IPS-18a (cell line): ENCODE data around the gene ABHD8.

Source experiments
- H3K27ac ChIP-seq: one replicate; pipeline ENCODE4 v1.5.1; 2013; ENCODE audit warnings: low read length
- H3K27me3 ChIP-seq: one replicate; pipeline ENCODE4 v1.6.1; 2013; ENCODE audit warnings: mild to moderate bottlenecking, low read length; ENCODE audit not compliant: control insufficient read depth, insufficient read depth
- H3K36me3 ChIP-seq: one replicate; pipeline ENCODE4 v1.6.1; 2013; ENCODE audit warnings: low read depth, low read length; ENCODE audit not compliant: control insufficient read depth
- H3K4me1 ChIP-seq: one replicate; pipeline ENCODE4 v1.6.1; 2013; ENCODE audit warnings: low read depth, low read length; ENCODE audit not compliant: control insufficient read depth
- H3K4me3 ChIP-seq: one replicate; pipeline ENCODE4 v1.5.1; 2013; ENCODE audit warnings: low read length
- H3K9ac ChIP-seq: one replicate; pipeline ENCODE4 v1.6.1; 2013; ENCODE audit warnings: mild to moderate bottlenecking, low read length, moderate library complexity
- H3K9me3 ChIP-seq: one replicate; pipeline ENCODE4 v1.6.1; 2013; ENCODE audit warnings: low read depth, low read length; ENCODE audit not compliant: control insufficient read depth

Gene ABHD8

DNA sequence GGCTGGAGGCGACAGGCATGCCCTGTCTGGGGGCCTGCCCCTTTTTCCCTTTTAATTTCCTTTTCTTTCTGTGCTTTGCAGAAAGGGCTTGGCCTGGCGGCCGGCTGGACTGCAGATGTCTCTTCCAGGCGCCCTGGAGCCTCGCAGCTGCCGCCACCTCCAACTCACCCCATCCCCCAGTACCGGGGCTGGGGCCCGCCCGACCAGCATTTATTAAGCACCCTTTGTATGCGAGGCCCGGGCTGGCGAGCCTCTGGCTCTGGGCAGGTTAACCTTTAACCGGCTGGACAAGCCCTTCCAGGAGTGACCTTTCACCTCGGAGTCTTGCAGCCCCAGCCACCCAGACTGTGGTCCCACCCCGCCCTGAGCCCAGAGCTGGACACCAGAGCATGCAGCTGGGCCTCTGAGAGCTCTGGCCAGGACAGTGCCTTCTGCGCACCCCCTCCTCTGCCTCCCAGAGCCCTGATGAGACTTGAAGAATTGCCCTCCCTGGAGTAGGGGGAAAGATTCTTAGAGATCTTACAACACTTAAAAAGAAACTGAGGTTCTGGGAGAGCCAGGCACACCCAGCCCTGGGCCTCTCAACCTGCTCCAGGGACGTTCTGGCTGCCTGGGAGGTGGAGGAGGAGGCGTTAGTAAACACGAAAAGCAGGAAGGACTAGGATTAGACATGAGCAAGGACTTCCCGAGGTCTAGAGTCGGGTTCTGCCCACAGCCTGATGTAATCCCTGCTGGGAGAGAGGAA, 56.4 kb downstream of the ABHD8 start:
- peaks cover 24% of the 10 kb centered on the region for H3K4me1 ChIP-seq
- no peaks in the 10 kb centered on the region for H3K9me3 ChIP-seq
- no peaks in the 10 kb centered on the region for H3K36me3 ChIP-seq
- no peak overlapping the region for H3K27ac ChIP-seq
- H3K27me3 ChIP-seq = no peaks in the 10 kb centered on the region
- H3K9ac ChIP-seq = peak overlapping the region; percentile 62
- H3K4me3 ChIP-seq = peak overlapping the region; percentile 60

DNA sequence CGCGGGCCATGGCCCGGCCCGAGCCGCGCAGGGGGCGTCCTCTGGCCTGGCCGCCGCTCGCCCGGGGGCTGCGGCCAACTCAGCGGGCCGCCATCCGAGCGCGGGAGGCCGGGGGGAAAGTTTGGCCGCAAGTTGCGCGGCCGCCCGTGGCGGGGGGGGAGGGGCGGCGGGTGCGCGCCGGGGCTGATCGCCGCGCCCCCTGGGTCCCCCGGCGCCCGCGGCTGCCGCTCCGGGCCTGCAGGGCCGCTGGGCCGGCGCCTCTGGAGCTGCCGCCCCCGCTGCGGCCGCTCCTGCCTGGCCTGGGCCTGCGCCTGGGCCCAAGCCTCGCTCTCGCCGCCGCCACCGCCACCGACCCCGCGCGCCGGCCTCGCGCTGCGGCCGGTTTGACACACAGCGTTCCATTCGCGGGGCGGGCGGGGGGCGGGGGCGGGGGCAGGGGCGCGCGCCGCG, 57.7 kb downstream of the ABHD8 start, which contains the start of gene NR2F6:
Gene NR2F6 (minus strand): TSS at position 385 of the 450 bp plus-strand sequence. CDS start 699 bp downstream, outside the sequence.
- peak within 1 kb of the TSS; percentile 88 for H3K4me3 ChIP-seq
- H3K9me3 ChIP-seq = no peaks in the 10 kb centered on the region
- peaks cover 24% of the 10 kb centered on the region for H3K4me1 ChIP-seq
- H3K27me3 ChIP-seq = no peaks in the 10 kb centered on the region
- peak within 1 kb of the TSS; percentile 67 for H3K9ac ChIP-seq
- peak within 1 kb of the TSS; percentile 68 for H3K27ac ChIP-seq
- no peaks in the 10 kb centered on the region for H3K36me3 ChIP-seq

DNA sequence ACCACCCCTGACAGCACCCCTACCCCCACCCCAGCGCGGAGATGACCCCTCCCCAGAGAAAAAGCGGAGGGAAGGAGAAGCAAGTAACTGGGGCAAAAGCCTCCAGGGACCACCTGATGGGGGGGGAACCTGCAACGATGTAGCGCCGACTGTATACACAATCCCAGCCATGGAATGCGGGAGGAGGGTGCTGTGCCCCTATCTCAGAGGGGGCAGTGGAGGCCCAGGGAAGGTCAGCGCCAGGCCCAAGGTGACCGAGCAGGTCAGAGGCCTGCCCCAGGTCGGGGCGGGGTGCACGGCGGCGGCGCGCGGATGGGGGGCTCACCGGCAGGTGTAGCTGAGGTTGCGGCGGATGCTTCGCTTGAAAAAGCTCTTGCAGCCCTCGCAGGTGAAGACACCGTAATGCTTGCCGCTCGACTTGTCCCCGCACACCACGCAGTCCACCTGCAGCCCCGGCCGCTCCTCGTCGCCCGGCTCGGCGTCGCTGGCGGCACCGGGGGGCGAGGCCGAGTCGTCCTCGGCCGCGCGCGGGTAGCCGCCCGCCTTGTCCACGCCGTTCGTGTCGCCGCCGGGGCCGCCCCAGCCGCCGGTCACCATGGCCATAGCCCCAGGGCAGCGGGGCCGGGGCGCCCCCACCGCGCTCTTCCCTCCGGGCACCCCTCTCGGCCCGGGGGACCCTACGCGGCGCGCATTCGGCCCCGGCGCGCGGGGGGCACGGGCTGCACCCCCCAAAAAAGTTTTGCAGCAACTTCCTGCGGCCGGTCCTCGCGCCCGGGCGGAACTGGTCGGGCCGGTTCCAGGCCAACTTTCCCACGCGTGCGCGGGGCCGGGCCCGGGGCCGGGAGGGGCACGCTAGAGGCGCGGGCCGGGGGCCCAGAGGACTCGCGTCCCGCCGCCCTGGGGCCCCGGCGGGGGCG, 58.3 kb downstream of the ABHD8 start:
- Histone ChIP-seq H3K4me3 (peak overlapping the region; percentile 88), H3K36me3 (peaks cover 2% of the 10 kb centered on the region), H3K9ac (peak overlapping the region; percentile 67), H3K27ac (no peak overlapping the region), H3K4me1 (peaks cover 24% of the 10 kb centered on the region), H3K27me3 (no peaks in the 10 kb centered on the region), H3K9me3 (no peaks in the 10 kb centered on the region)

DNA sequence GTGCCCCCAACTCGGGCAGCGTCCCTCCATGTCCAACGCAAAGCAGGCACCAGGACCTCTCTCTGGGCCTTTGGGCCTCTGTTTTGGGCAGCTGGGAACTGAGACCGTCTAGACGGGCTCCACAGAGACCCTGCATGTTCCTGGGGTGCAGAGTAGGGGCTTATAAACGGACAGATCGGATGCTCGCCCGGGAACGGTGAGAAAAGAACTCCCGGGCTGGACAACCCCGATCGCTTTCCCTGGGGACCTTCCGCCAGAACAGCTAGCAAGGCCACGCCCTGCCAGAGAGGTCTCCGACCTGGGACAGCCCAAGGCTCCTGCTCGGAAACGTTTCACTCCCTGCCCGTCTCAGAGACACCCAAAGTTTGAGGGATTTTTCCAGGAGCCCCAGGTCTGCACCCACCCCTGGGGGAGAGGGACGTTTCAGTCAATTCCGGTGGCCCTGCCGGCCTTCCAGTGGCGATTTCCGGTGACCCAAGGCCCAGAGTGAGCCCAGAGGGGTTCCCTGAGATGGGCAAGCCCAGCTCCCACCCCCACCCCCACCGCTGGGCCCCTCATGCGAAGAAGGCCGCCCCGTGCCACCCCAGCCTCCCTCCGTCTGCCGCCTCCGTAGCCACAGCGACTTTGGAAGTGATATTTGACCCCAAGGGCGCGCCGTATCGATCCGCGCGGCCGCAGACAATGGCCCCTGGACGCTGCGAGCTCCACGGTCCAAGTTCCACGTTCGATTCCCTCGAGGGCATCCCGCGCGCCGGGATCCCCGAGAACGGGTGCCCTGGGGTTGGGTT, 59.2 kb downstream of the ABHD8 start:
- H3K4me1 ChIP-seq = peaks cover 24% of the 10 kb centered on the region
- no peaks in the 10 kb centered on the region for H3K27me3 ChIP-seq
- peak overlapping the region; percentile 88 for H3K4me3 ChIP-seq
- H3K9ac ChIP-seq = peak overlapping the region; percentile 67
- H3K36me3 ChIP-seq = peaks cover 3% of the 10 kb centered on the region
- no peak overlapping the region for H3K27ac ChIP-seq
- H3K9me3 ChIP-seq = no peaks in the 10 kb centered on the region

DNA sequence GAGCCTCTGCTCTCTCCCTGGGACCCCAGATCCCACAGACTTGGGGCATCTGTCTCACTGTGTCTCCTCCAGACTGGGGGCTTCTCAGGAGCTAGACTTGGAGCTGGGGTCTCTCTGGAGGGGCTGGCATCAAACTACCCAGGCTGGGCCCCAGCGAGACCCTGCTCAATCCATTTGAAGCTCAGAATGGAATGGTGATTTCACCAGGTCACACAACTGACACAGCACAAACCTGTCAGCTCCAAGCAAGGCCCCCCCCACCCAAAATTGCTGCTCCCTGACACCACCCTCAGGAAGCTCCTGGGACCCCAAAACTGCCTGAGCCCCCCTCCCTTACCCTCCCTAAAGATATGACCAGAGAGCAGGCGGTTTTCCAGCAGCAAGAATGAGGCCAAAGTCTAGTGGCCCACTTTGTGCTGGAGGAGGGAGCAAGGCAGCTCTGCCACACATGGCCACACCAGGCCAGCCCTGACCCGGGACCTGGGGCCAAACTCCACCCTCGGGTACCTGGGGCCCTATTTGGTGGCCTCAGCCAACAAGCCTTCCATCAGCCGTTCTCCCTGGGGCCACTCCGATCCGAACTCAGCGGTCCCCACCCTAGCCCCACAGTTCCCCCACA, 59.9 kb downstream of the ABHD8 start:
- H3K27ac ChIP-seq = no peak overlapping the region

DNA sequence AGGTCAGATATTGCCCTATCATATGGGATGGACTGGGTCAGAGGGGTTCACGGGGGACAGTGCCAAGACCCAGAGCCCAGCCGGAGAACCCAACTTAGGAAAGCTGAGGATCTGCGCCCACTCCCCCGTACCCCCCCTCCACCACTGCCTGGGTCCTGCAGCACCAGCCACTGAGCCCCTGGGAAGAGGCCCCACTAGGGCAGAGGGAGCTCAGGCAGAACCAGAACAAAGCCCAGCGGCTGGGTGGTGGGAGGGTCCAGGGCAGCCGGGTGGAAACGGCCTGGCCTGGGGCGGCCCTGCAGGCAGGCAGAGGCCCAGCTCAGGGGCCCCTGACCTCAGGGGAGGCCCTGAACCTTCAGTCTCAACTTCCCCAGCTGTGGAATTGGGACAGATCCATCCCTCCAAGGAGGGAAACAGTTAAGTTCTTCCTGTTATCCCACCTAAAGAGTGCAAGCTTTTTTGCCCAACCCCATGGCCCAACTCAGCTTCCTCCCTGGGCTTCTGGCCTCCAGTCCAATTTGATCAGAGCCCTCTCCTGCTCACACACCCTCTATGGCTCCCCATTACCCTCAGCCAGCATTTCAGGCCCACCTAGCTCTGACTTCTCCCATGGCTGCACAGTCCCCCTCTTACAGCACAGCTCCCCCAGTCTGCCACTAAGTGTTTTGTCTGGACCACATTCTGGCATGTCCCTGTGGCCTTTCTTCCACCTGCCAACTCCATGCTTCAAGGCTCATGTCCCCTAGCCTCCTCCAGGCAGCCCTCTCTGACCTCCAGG, 60.6 kb downstream of the ABHD8 start:
- peaks cover 10% of the 10 kb centered on the region for H3K4me1 ChIP-seq
- H3K4me3 ChIP-seq = no peak overlapping the region
- no peak overlapping the region for H3K9ac ChIP-seq
- H3K27ac ChIP-seq = no peak overlapping the region
- no peaks in the 10 kb centered on the region for H3K27me3 ChIP-seq
- H3K9me3 ChIP-seq = no peaks in the 10 kb centered on the region
- peaks cover 14% of the 10 kb centered on the region for H3K36me3 ChIP-seq

More for the DNA sequence above, 59.9 kb downstream of the ABHD8 start:
- Histone ChIP-seq H3K9ac (peak overlapping the region; percentile 67), H3K27me3 (no peaks in the 10 kb centered on the region), H3K36me3 (peaks cover 7% of the 10 kb centered on the region), H3K4me1 (peaks cover 17% of the 10 kb centered on the region), H3K9me3 (no peaks in the 10 kb centered on the region), H3K4me3 (peak overlapping the region; percentile 88)
